Stomach (tissue), 9 donors: ENCODE measurements around the gene GPD2. TPM values are rescaled to one million over a fixed set of nuclear protein-coding genes. Genes with fewer than 3 reads are reported as not detected.
"Not testable (repeated sequence)": the region's sequence is repeated elsewhere in the genome, so short reads cannot be mapped to it uniquely, and the experiment has no call there.

ENCODE experiments used
- DNase-seq, 2 donors: peaks; one replicate each; pipeline versions ENCODE4 v3.0.0 to v3.0.0-alpha.2; 2013 to 2019
- H3K27ac ChIP-seq, 5 donors: fragments of 200-600 bp in 4 of 5; sonication (generic) in 4 of 5; one replicate each; pipeline ENCODE4 v1.5.1; 2013 to 2019; ENCODE audit warnings: mild to moderate bottlenecking in 1 of 5, moderate library complexity in 1 of 5
- H3K27me3 ChIP-seq, 3 donors: fragments of 200-600 bp; sonication (generic); one replicate each; pipeline ENCODE4 v1.5.1; 2017 to 2019; ENCODE audit warnings: mixed run types in 1 of 3
- H3K36me3 ChIP-seq, 4 donors: fragments of 200-600 bp; sonication (generic); 1 replicate in 3 of 4; 2 replicates in 1 of 4; pipeline ENCODE4 v1.5.1; 2016 to 2019
- H3K4me1 ChIP-seq, 4 donors: fragments of 200-600 bp; sonication (generic); one replicate each; pipeline ENCODE4 v1.5.1; 2016 to 2019
- H3K4me3 ChIP-seq, 4 donors: fragments of 200-600 bp; sonication (generic) in 3 of 4; one replicate each; pipeline ENCODE4 v1.5.1; 2016 to 2019; ENCODE audit warnings: mild to moderate bottlenecking in 1 of 4
- H3K9me3 ChIP-seq, 4 donors: fragments of 200-600 bp; sonication (generic); one replicate each; pipeline ENCODE4 v1.5.1; 2016 to 2019
- EP300 ChIP-seq: sonication (generic); formaldehyde crosslinking; IDR thresholded peaks from one replicate; pipeline ENCODE4 v1.6.1; 2017; ENCODE audit warnings: antibody characterized with exemption
- POLR2A ChIP-seq, 4 donors: fragments of 450-650 bp; IDR thresholded peaks; one replicate each; pipeline ENCODE4 v1.6.1; 2016; ENCODE audit warnings: antibody characterized with exemption in 4 of 4, control low read depth in 2 of 4, mild to moderate bottlenecking in 1 of 4, moderate library complexity in 1 of 4
- POLR2AphosphoS5 ChIP-seq, 3 donors: sonication (generic); formaldehyde crosslinking; IDR thresholded peaks; one replicate each; pipeline ENCODE4 v1.6.1; 2016; ENCODE audit warnings: antibody characterized with exemption in 3 of 3
- WGBS, 5 donors: extraction: QIAGEN DNeasy Blood & Tissue Kit in 3 of 5; methylation state at CpG; one replicate each; pipeline versions ENCODE4 v1.1.5 to v1.1.7; 2013 to 2018; 5-methylcytosine and 5-hydroxymethylcytosine counted together
- intact Hi-C: fragments of 100-400 bp; cut with DNase I; formaldehyde crosslinking; loops from one replicate; pipeline ENCODE4 v1.15.1; 2023; ENCODE audit warnings: low total_unique reads
- polyA plus RNA-seq, 3 donors: library from polyadenylated mRNA; stranded (reverse); fragments of 200-250 nt; gene quantifications; one replicate each; pipeline ENCODE4 v1.2.3, GENCODE V29; 2013
- total RNA-seq, 5 donors: library from RNA; depleted of rRNA; stranded (reverse); fragments of >200 nt; gene quantifications; one replicate each; pipeline versions ENCODE4 v1.1.0 to v1.2.3, GENCODE V29; 2014 to 2016
- TF ChIP-seq, protein P1 (sequence below), 7 experiments: fragments of 450-650 bp in 4 of 7; fragments of 200-600 bp in 3 of 7; sonication (generic) in 3 of 7; IDR thresholded peaks; one replicate each; pipeline ENCODE4 v1.5.1; 2016 to 2019; ENCODE audit warnings: antibody characterized with exemption in 7 of 7, control low read depth in 2 of 7, mild to moderate bottlenecking in 1 of 7
- donor health status: healthy with polysubstance abuse.
- donor health status: Bipolar disorder and iron deficiency.
- donor health status: healthy.

Gene GPD2
- total and polyA plus RNA-seq, 8 donors, result 6.2 to 254 (median 11.5) TPM

DNA sequence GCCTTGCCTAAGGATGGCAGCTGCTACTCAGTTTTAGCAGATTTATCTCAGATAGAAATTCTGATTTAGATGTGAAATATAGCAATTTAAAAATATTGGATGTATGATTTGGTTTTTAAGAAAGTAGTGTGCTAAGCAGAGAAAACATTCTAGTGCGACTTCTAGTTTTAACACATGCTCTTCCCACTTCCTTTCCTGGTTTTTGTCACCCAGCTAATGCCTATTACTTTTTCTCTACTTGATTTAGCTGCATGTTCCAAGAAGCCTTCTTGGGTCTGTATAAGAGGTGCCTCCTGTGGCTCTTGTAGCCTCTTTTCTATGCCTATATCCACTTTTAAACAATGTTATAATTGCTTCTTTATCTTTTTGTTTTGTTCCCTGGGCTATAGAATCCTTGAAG is 53.0 kb downstream of the GPD2 start:
- Histone ChIP-seq H3K36me3 (no peaks in the 10 kb centered on the region), H3K9me3 (no peaks in the 10 kb centered on the region), H3K27ac (no peak overlapping the region), H3K4me1 (peaks cover 5 to 22% (median 14%) of the 10 kb centered on the region in 4 donors), H3K4me3 (no peak overlapping the region), H3K27me3 (no peaks in the 10 kb centered on the region)
- intact Hi-C loops, result no loop called here
- WGBS, 5 donors, result 81 to 95% (median 88%) methylated on average over 1 of the region's 1 CpG
- no peak for DNase-seq
- TF ChIP-seq POLR2A (IDR thresholded peaks at IDR 0.05), result no peak

DNA sequence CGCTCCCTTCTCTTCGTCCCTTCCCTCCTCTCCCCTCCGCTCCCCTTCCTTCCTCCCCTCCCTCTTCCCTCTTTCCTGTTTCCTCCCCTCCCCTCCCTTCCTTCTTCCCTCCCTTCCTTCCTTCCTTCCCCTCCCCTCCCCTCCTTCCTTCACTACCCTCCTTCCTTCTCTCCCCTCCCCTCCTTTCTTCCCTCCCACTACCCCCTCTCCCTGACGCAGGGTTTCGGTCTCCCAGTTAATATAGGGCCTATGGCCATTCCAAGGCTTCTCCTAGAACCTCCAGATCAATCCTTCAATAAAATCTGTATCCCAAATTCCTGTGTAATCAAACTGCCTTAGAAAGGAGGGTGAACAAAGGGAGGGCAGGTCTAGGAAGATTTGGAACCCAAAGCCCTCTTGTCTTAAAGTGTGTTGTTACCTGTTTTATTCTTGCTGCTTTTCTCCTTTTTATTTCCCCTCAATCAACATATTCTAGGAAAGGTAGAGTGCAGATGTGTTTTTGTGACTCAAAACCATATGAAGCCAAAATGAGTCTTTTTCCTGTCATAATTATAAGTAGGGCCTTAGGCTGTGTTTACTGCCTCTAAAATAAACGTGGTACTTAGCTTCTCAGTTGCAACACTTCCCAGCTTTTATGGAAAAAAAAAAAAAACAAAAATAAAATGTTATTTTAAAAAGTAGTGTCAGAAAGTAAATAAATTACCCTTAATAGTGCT is 53.7 kb downstream of the GPD2 start:
- WGBS, 5 donors, result 59 to 81% (median 75%) methylated on average over 4 to 6 of the region's 6 CpGs
- intact Hi-C loops, result no loop called here

DNA sequence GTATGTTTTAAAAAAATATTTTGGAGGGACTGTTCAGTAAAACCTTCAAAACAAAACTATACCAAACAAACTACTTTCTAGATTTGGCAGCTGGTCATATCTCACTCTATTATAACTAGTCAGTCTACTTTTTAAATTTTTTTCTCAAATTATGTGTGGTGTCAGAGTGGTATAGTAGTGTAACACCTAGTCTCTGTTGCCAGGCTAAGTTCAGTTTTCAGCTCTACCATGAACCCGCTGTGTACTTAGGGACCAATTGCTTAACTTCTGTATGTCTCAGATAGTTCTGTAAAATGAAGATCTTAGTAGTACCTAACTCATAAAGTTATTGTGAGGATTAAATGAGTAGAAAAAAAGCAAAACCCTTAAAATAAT is 54.3 kb downstream of the GPD2 start:
- Histone ChIP-seq H3K4me3 (no peak overlapping the region), H3K4me1 (peaks cover 3 to 20% (median 14%) of the 10 kb centered on the region in 4 donors), H3K36me3 (no peaks in the 10 kb centered on the region), H3K9me3 (no peaks in the 10 kb centered on the region), H3K27ac (no peak overlapping the region), H3K27me3 (no peaks in the 10 kb centered on the region)
- TF ChIP-seq, protein P1, sequence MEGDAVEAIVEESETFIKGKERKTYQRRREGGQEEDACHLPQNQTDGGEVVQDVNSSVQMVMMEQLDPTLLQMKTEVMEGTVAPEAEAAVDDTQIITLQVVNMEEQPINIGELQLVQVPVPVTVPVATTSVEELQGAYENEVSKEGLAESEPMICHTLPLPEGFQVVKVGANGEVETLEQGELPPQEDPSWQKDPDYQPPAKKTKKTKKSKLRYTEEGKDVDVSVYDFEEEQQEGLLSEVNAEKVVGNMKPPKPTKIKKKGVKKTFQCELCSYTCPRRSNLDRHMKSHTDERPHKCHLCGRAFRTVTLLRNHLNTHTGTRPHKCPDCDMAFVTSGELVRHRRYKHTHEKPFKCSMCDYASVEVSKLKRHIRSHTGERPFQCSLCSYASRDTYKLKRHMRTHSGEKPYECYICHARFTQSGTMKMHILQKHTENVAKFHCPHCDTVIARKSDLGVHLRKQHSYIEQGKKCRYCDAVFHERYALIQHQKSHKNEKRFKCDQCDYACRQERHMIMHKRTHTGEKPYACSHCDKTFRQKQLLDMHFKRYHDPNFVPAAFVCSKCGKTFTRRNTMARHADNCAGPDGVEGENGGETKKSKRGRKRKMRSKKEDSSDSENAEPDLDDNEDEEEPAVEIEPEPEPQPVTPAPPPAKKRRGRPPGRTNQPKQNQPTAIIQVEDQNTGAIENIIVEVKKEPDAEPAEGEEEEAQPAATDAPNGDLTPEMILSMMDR (IDR thresholded peaks at IDR 0.05), result no peak
- TF ChIP-seq POLR2AphosphoS5 (IDR thresholded peaks at IDR 0.05) (no peak), EP300 (no peak), POLR2A (IDR thresholded peaks at IDR 0.05) (no peak)
- intact Hi-C loops, result no loop called here
- WGBS, 5 donors, result 89 to 95% (median 92%) methylated on average over 1 of the region's 1 CpG
- no peak for DNase-seq

More for the DNA sequence above, 53.7 kb downstream of the GPD2 start:
- Histone ChIP-seq H3K27ac (no peak overlapping the region), H3K4me1 (peaks cover 3 to 20% (median 14%) of the 10 kb centered on the region in 4 donors), H3K4me3 (no peak overlapping the region), H3K9me3 (no peaks in the 10 kb centered on the region), H3K36me3 (no peaks in the 10 kb centered on the region), H3K27me3 (no peaks in the 10 kb centered on the region)
- TF ChIP-seq POLR2AphosphoS5 (IDR thresholded peaks at IDR 0.05), result no peak
- TF ChIP-seq POLR2A (IDR thresholded peaks at IDR 0.05), result no peak
- TF ChIP-seq, protein P1 (IDR thresholded peaks at IDR 0.05), result no peak
- TF ChIP-seq EP300, result no peak
- DNase-seq, result no peak

DNA sequence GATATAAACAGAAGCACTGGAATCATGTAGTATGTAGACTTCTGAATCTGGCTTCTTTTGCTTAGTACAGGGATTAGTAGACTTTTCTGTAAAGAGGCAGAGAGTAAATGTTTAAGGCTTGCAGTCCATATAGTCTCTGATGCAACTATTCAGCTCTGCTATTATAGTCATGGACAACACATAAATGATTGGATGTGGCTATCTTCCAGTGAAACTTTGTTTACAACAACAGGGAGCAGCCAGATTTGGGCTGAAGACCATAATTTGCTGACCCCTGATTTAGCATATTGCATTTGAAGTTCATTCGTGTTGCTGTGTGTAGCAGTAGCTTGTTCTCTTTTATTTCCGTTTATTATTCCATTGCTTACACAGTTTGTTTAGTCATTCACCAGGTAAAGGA is 55.0 kb downstream of the GPD2 start:
- Histone ChIP-seq H3K4me3 (no peak overlapping the region), H3K27me3 (no peaks in the 10 kb centered on the region), H3K9me3 (no peaks in the 10 kb centered on the region), H3K36me3 (no peaks in the 10 kb centered on the region), H3K27ac (no peak overlapping the region), H3K4me1 (peaks cover 3 to 18% (median 14%) of the 10 kb centered on the region in 4 donors)
- TF ChIP-seq POLR2A (IDR thresholded peaks at IDR 0.05) (no peak), POLR2AphosphoS5 (IDR thresholded peaks at IDR 0.05) (no peak), EP300 (no peak)
- TF ChIP-seq, protein P1 (IDR thresholded peaks at IDR 0.05), result no peak
- intact Hi-C loops, result no loop called here
- DNase-seq, result no peak
- 19 to 54% (median 47%) methylated on average over 2 of the region's 2 CpGs for WGBS, 5 donors

DNA sequence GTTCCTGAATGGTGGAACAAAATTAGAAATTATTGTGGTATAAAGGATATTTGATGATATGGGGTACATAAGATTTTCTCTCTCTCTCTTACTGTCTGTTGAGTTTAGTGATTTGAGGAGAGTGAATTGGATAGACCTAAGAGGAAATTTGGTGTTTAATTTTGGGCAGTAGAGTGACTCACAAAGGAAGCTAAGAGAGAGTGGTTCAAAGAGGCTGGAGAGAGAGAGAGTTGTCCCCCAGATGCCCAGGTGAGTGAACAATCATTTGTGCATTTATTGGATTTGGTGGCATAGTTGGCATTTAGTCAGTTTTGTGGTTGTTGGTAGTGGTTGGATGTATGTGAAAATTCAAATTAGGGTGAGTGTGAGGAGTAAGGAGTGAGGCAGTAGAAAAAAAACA is 56.8 kb downstream of the GPD2 start:
- Histone ChIP-seq H3K27ac (no peak overlapping the region), H3K4me1 (peaks cover 3 to 17% (median 13%) of the 10 kb centered on the region in 4 donors), H3K4me3 (no peak overlapping the region), H3K36me3 (no peaks in the 10 kb centered on the region), H3K27me3 (no peaks in the 10 kb centered on the region), H3K9me3 (no peaks in the 10 kb centered on the region)
- intact Hi-C loops, result no loop called here
- TF ChIP-seq POLR2AphosphoS5 (IDR thresholded peaks at IDR 0.05) (no peak), EP300 (no peak), POLR2A (IDR thresholded peaks at IDR 0.05) (no peak)
- TF ChIP-seq, protein P1 (IDR thresholded peaks at IDR 0.05), result no peak
- DNase-seq, result no peak

DNA sequence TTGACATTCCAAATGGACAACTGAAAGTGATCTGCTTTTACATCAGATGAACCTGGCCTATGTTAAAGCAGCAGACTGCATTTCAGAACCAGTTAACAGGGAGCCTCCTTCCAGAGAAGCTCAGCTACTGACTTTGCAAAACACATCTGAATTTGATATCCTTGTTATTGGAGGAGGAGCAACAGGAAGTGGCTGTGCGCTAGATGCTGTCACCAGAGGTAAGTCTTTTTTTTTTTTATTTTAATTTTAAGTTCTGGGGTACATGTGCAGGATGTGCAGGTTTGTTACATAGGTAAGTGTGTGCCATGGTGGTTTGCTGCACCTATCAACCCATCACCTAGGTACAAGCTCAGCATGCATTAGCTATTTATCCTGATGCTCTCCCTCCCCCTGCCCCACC is 59.8 kb downstream of the GPD2 start:
- WGBS, 5 donors, result 88 to 100% (median 88%) methylated on average over 1 of the region's 1 CpG
- H3K4me3 ChIP-seq, intact Hi-C loops, H3K27me3 ChIP-seq, DNase-seq, H3K36me3 ChIP-seq, H3K27ac ChIP-seq, H3K9me3 ChIP-seq, H3K4me1 ChIP-seq: not testable (repeated sequence)
